ENCODE measurements around the gene IFI27L2.

GRCh38 chr14:94143711-94144110 lies 14.3 kb upstream of the IFI27L2 start:
- TF ChIP-seq CTCF (IDR thresholded peaks at IDR 0.05; ENCODE audit: low read depth, low read length) (no peak), EZH2phosphoT487 (IDR thresholded peaks at IDR 0.05; ENCODE audit: low read depth) (no peak)

Data from OCI-LY3 (cell line).